H9 (cell line): ENCODE results near the gene PCID2. TPM values are rescaled to one million over a fixed set of nuclear protein-coding genes. Genes with fewer than 3 reads are reported as not detected.

Experiments used
- DNase-seq: peaks from one replicate; pipeline ENCODE4 v3.0.0-alpha.2; 2017
- H2AFZ ChIP-seq: one replicate; pipeline ENCODE4 v1.6.1; 2013; ENCODE audit warnings: mild to moderate bottlenecking, low read length, control low read depth, moderate library complexity
- H2AK5ac ChIP-seq: 2 replicates; pipeline ENCODE4 v1.6.1; 2013; ENCODE audit warnings: low read length, control low read depth, mixed read lengths; ENCODE audit not compliant: insufficient read length
- H2BK120ac ChIP-seq: one replicate; pipeline ENCODE4 v1.6.1; 2013; ENCODE audit warnings: low read depth, mild to moderate bottlenecking, low read length, control low read depth, inconsistent platforms; ENCODE audit not compliant: poor library complexity, severe bottlenecking
- H2BK12ac ChIP-seq: 2 replicates; pipeline ENCODE4 v1.6.1; 2013; ENCODE audit warnings: low read length, control low read depth, mixed read lengths, low read depth; ENCODE audit not compliant: insufficient read length
- H2BK15ac ChIP-seq: 2 replicates; pipeline ENCODE4 v1.6.1; 2013; ENCODE audit warnings: low read depth, low read length, control low read depth
- H2BK20ac ChIP-seq: one replicate; pipeline ENCODE4 v1.6.1; 2013; ENCODE audit warnings: low read depth, mild to moderate bottlenecking, low read length, control low read depth, inconsistent platforms; ENCODE audit not compliant: poor library complexity, severe bottlenecking
- H2BK5ac ChIP-seq: 2 replicates; pipeline ENCODE4 v1.6.1; 2013; ENCODE audit warnings: low read length, control low read depth, mixed read lengths; ENCODE audit not compliant: insufficient read length
- H3K14ac ChIP-seq: 2 replicates; pipeline ENCODE4 v1.6.1; 2013; ENCODE audit warnings: low read length, control low read depth; ENCODE audit not compliant: insufficient read depth
- H3K18ac ChIP-seq: 2 replicates; pipeline ENCODE4 v1.6.1; 2013; ENCODE audit warnings: low read depth, mild to moderate bottlenecking, mixed read lengths, low read length, control low read depth; ENCODE audit not compliant: insufficient read length
- H3K23ac ChIP-seq: 2 replicates; pipeline ENCODE4 v1.6.1; 2013; ENCODE audit warnings: low read length, control low read depth, mixed read lengths, low read depth; ENCODE audit not compliant: insufficient read length
- H3K23me2 ChIP-seq: 2 replicates; pipeline ENCODE4 v1.6.1; 2013; ENCODE audit warnings: low read depth, mild to moderate bottlenecking, mixed read lengths, low read length, control low read depth; ENCODE audit not compliant: insufficient read length, poor library complexity, severe bottlenecking
- H3K27ac ChIP-seq: 2 replicates; pipeline ENCODE4 v1.5.1; 2013; ENCODE audit warnings: low read length, control low read depth, mixed read lengths, low read depth; ENCODE audit not compliant: insufficient read length
- H3K27me3 ChIP-seq: 2 replicates; pipeline ENCODE4 v1.6.1; 2013; ENCODE audit warnings: low read length, control low read depth, inconsistent platforms; ENCODE audit not compliant: insufficient read depth
- H3K4ac ChIP-seq: 2 replicates; pipeline ENCODE4 v1.6.1; 2013; ENCODE audit warnings: low read depth, mild to moderate bottlenecking, control low read depth, inconsistent platforms, low read length, moderate library complexity
- H3K4me1 ChIP-seq: 2 replicates; pipeline ENCODE4 v1.6.1; 2013; ENCODE audit warnings: low read length, control low read depth, inconsistent platforms; ENCODE audit not compliant: insufficient read depth
- H3K4me2 ChIP-seq: 2 replicates; pipeline ENCODE4 v1.6.1; 2013; ENCODE audit warnings: low read length, control low read depth, mixed read lengths; ENCODE audit not compliant: insufficient read length, insufficient read depth
- H3K56ac ChIP-seq: 2 replicates; pipeline ENCODE4 v1.6.1; 2013; ENCODE audit warnings: low read depth, mild to moderate bottlenecking, mixed read lengths, low read length, control low read depth; ENCODE audit not compliant: insufficient read length
- H3K79me1 ChIP-seq: 2 replicates; pipeline ENCODE4 v1.6.1; 2013; ENCODE audit warnings: low read depth, mild to moderate bottlenecking, moderate library complexity, low read length, control low read depth, inconsistent platforms; ENCODE audit not compliant: insufficient read depth, poor library complexity, severe bottlenecking
- H3K79me2 ChIP-seq: 2 replicates; pipeline ENCODE4 v1.6.1; 2013; ENCODE audit warnings: low read length, control low read depth, inconsistent platforms; ENCODE audit not compliant: insufficient read depth
- H3K9ac ChIP-seq: 2 replicates; pipeline ENCODE4 v1.6.1; 2013; ENCODE audit warnings: low read length, control low read depth, mixed read lengths; ENCODE audit not compliant: insufficient read length; ENCODE audit errors: extremely low read depth
- H3K9me3 ChIP-seq: one replicate; pipeline ENCODE4 v1.6.1; 2013; ENCODE audit warnings: low read depth, low read length, inconsistent platforms; ENCODE audit not compliant: control insufficient read depth
- H3T11ph ChIP-seq: one replicate; pipeline ENCODE4 v1.6.1; 2013; ENCODE audit warnings: mild to moderate bottlenecking, low read length, control low read depth, inconsistent platforms
- H4K20me1 ChIP-seq: one replicate; pipeline ENCODE4 v1.6.1; 2013; ENCODE audit not compliant: control insufficient read depth, insufficient read length, insufficient read depth
- H4K5ac ChIP-seq: 2 replicates; pipeline ENCODE4 v1.6.1; 2013; ENCODE audit warnings: low read depth, mild to moderate bottlenecking, mixed read lengths, low read length, control low read depth; ENCODE audit not compliant: insufficient read length
- H4K8ac ChIP-seq: replicated peaks from 2 replicates; pipeline ENCODE4 v1.6.1; 2013; ENCODE audit warnings: low read length, control low read depth, mixed read lengths, low read depth; ENCODE audit not compliant: insufficient read length
- H4K91ac ChIP-seq: 2 replicates; pipeline ENCODE4 v1.6.1; 2013; ENCODE audit warnings: low read depth, mild to moderate bottlenecking, moderate library complexity, mixed read lengths, low read length, control low read depth; ENCODE audit not compliant: insufficient read length
- H3K27ac Mint-ChIP-seq, 3 experiments: 2 replicates in 2 of 3; 3 replicates in 1 of 3; pipeline ENCODE4 v1.8.0; 2020 to 2021; ENCODE audit warnings: mixed read lengths in 3 of 3, mild to moderate bottlenecking in 1 of 3, moderate library complexity in 1 of 3
- H3K27me3 Mint-ChIP-seq: 2 replicates; pipeline ENCODE4 v1.8.0; 2021; ENCODE audit warnings: low read depth, mild to moderate bottlenecking, moderate library complexity, mixed read lengths
- H3K36me3 Mint-ChIP-seq, 3 experiments: 2 replicates in 2 of 3; 3 replicates in 1 of 3; pipeline ENCODE4 v1.8.0; 2020 to 2021; ENCODE audit warnings: low read depth in 3 of 3, mixed read lengths in 3 of 3; ENCODE audit not compliant: insufficient read depth in 1 of 3
- H3K4me1 Mint-ChIP-seq, 2 experiments: 2 replicates each; pipeline ENCODE4 v1.8.0; 2020; ENCODE audit warnings: mixed read lengths in 2 of 2
- H3K4me3 Mint-ChIP-seq, 2 experiments: 2 replicates in 1 of 2; 3 replicates in 1 of 2; pipeline ENCODE4 v1.8.0; 2020 to 2021; ENCODE audit warnings: mild to moderate bottlenecking in 2 of 2, mixed read lengths in 2 of 2, moderate library complexity in 1 of 2
- H3K9me3 Mint-ChIP-seq, 2 experiments: 2 replicates in 1 of 2; 3 replicates in 1 of 2; pipeline ENCODE4 v1.8.0; 2020; ENCODE audit warnings: mild to moderate bottlenecking in 2 of 2, mixed read lengths in 2 of 2, moderate library complexity in 1 of 2
- CTCF ChIP-seq: fragments of 200-600 bp; sonication (generic); conservative IDR thresholded peaks from 3 replicates; pipeline ENCODE4 v1.8.0; 2021; ENCODE audit warnings: antibody characterized with exemption, mild to moderate bottlenecking
- WGBS: extraction: QIAGEN DNeasy Blood & Tissue Kit; methylation state at CpG from one replicate; pipeline ENCODE4 v1.1.7; 2013; ENCODE audit warnings: missing lambda C conversion rate, low lambda C conversion rate, mixed read lengths; ENCODE audit not compliant: insufficient read length; ENCODE audit errors: extremely low coverage; 5-methylcytosine and 5-hydroxymethylcytosine counted together
- total RNA-seq: library from RNA; stranded (reverse); gene quantifications from 2 replicates; pipeline ENCODE4 v1.2.1, GENCODE V29; 2021

PCID2 gene
- total RNA-seq, 1 experiment from 2014 or later = 66.0 TPM

GRCh38 chr13:113233101-113233500, 24.6 kb upstream of the PCID2 start:
- no peak overlapping the region for H3K23ac ChIP-seq
- no peak overlapping the region for H2BK120ac ChIP-seq
- H2AFZ ChIP-seq = no peak overlapping the region
- no peak overlapping the region for H2BK15ac ChIP-seq
- H3K4me3 Mint-ChIP-seq = no peak overlapping the region
- H2BK20ac ChIP-seq = no peak overlapping the region
- H3K27me3 Mint-ChIP-seq = no peaks in the 10 kb centered on the region
- no peak overlapping the region for H3K14ac ChIP-seq
- H3T11ph ChIP-seq = no peak overlapping the region
- H3K27ac ChIP-seq = no peak overlapping the region
- no peak overlapping the region for H3K56ac ChIP-seq
- H3K23me2 ChIP-seq = no peaks in the 10 kb centered on the region
- H4K8ac ChIP-seq = no peak overlapping the region
- no peak overlapping the region for H2BK5ac ChIP-seq
- no peaks in the 10 kb centered on the region for H3K9me3 Mint-ChIP-seq
- peak overlapping the region in 1 of 3 experiments; percentile 62; a peak in 2 of 7 replicates for H3K27ac Mint-ChIP-seq
- peaks cover 2% of the 10 kb centered on the region for H4K20me1 ChIP-seq
- no peak overlapping the region for H3K4me2 ChIP-seq
- no peaks in the 10 kb centered on the region for H3K9me3 ChIP-seq
- H2BK12ac ChIP-seq = no peak overlapping the region
- H3K4me1 Mint-ChIP-seq = no peaks in the 10 kb centered on the region
- no CpG with 5 or more reads among the region's 11 CpGs for WGBS
- H3K27me3 ChIP-seq = no peaks in the 10 kb centered on the region
- no peak overlapping the region for H3K4ac ChIP-seq
- no peak overlapping the region for H2AK5ac ChIP-seq
- H3K79me2 ChIP-seq = no peaks in the 10 kb centered on the region
- peaks cover 19 to 82% (median 65%) of the 10 kb centered on the region in 3 experiments; a peak in 6 of 7 replicates for H3K36me3 Mint-ChIP-seq
- H4K5ac ChIP-seq = no peak overlapping the region
- no peak for DNase-seq
- H3K9ac ChIP-seq = no peak overlapping the region
- H3K79me1 ChIP-seq = peaks cover 3% of the 10 kb centered on the region
- TF ChIP-seq CTCF = no peak
- no peaks in the 10 kb centered on the region for H3K4me1 ChIP-seq
- H4K91ac ChIP-seq = no peak overlapping the region
- H3K18ac ChIP-seq = no peak overlapping the region
